NAMALWA (cell line): ENCODE results near the gene ENC1.

Experiments used
- DNase-seq: peaks from one replicate; pipeline ENCODE4 v3.0.0-alpha.2; 2015; ENCODE audit warnings: low spot score

Gene ENC1

GRCh38 chr5:74655716-74656115 is 15.2 kb upstream of the ENC1 start:
- no peak for DNase-seq

GRCh38 chr5:74655206-74655605 is 14.7 kb upstream of the ENC1 start:
- DNase-seq = no peak

- no peak for DNase-seq
Measured at GRCh38 chr5:74653991-74654390, 13.5 kb upstream of the ENC1 start.

- no peak for DNase-seq
Measured at GRCh38 chr5:74652576-74652975, 12.0 kb upstream of the ENC1 start.

- no peak for DNase-seq
Measured at GRCh38 chr5:74651710-74652109, 11.2 kb upstream of the ENC1 start.

- no peak for DNase-seq
Measured at GRCh38 chr5:74649421-74649973, 9.0 kb upstream of the ENC1 start.

- DNase-seq = peak; percentile 77
Measured at GRCh38 chr5:74648835-74649293, 8.3 kb upstream of the ENC1 start.

- DNase-seq = no peak
Measured at GRCh38 chr5:74647096-74647495, 6.6 kb upstream of the ENC1 start.

GRCh38 chr5:74643111-74643562 is 2.6 kb upstream of the ENC1 start:
- no peak for DNase-seq

- DNase-seq = no peak
Measured at GRCh38 chr5:74642543-74642863, 2.0 kb upstream of the ENC1 start.

- peak; percentile 27 for DNase-seq
Measured at GRCh38 chr5:74641735-74642542, 1.4 kb upstream of the ENC1 start.

GRCh38 chr5:74640954-74641734 is 616 bp upstream of the ENC1 start:
- peak; percentile 35 for DNase-seq

- DNase-seq = peak; percentile 41
Measured at GRCh38 chr5:74639807-74640449, 600 bp downstream of the ENC1 start.

GRCh38 chr5:74638970-74639806 is 1.3 kb downstream of the ENC1 start:
- peak; percentile 61 for DNase-seq

- DNase-seq = no peak
Measured at GRCh38 chr5:74638544-74638969, 2.0 kb downstream of the ENC1 start.

GRCh38 chr5:74636552-74636951 is 4.0 kb downstream of the ENC1 start:
- no peak for DNase-seq

GRCh38 chr5:74636149-74636548 is 4.4 kb downstream of the ENC1 start:
- no peak for DNase-seq

GRCh38 chr5:74634611-74635286 is 5.8 kb downstream of the ENC1 start:
- no peak for DNase-seq

- DNase-seq = no peak
Measured at GRCh38 chr5:74633695-74634094, 6.8 kb downstream of the ENC1 start.

GRCh38 chr5:74632947-74633356 is 7.6 kb downstream of the ENC1 start:
- no peak for DNase-seq
